ENCODE measurements around the gene GNMT. TPM values are rescaled to one million over a fixed set of nuclear protein-coding genes. Genes with fewer than 3 reads are reported as not detected.

Gene GNMT
- total and polyA plus RNA-seq, 4 donors, result 1.0 to 4.5 (median 2.2) TPM

- no peaks in the 10 kb centered on the region for H3K9me3 ChIP-seq (ENCODE audit: control insufficient read depth in 4 of 4, insufficient read depth in 3 of 4, low read length in 3 of 4)
- H3K4me1 ChIP-seq (ENCODE audit: control insufficient read depth in 5 of 5, insufficient read depth in 5 of 5, low read length in 5 of 5), result peaks cover 6 to 19% (median 10%) of the 10 kb centered on the region in 5 donors
- peak overlapping the region; percentile 92 for H3K4me3 ChIP-seq
- ATAC-seq (ENCODE audit: insufficient read depth, low FRiP score), result peak; percentile 4
- H3K9ac ChIP-seq (ENCODE audit: insufficient read depth in 1 of 2, low read length in 2 of 2), result peak overlapping the region; percentile 73 to 76
- TF ChIP-seq, protein P1, sequence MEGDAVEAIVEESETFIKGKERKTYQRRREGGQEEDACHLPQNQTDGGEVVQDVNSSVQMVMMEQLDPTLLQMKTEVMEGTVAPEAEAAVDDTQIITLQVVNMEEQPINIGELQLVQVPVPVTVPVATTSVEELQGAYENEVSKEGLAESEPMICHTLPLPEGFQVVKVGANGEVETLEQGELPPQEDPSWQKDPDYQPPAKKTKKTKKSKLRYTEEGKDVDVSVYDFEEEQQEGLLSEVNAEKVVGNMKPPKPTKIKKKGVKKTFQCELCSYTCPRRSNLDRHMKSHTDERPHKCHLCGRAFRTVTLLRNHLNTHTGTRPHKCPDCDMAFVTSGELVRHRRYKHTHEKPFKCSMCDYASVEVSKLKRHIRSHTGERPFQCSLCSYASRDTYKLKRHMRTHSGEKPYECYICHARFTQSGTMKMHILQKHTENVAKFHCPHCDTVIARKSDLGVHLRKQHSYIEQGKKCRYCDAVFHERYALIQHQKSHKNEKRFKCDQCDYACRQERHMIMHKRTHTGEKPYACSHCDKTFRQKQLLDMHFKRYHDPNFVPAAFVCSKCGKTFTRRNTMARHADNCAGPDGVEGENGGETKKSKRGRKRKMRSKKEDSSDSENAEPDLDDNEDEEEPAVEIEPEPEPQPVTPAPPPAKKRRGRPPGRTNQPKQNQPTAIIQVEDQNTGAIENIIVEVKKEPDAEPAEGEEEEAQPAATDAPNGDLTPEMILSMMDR (IDR thresholded peaks at IDR 0.05; ENCODE audit: control extremely low read depth, extremely low read depth), result no peak
- H3K27me3 ChIP-seq (ENCODE audit: control insufficient read depth in 3 of 3, insufficient read depth in 3 of 3, low read length in 2 of 3), result no peaks in the 10 kb centered on the region
- peaks cover 0 to 5% (median 1%) of the 10 kb centered on the region in 4 donors for H3K36me3 ChIP-seq (ENCODE audit: control insufficient read depth in 4 of 4, insufficient read depth in 4 of 4, low read length in 4 of 4)
- peak overlapping the region; percentile 85 to 95 for H3K27ac ChIP-seq (ENCODE audit: low read depth in 1 of 2, low read length in 1 of 2)
- peak; percentile 8 to 31 (median 10) for DNase-seq
- 0% methylated on average over 23 to 28 of the region's 28 CpGs for WGBS, 2 donors
Observed at GRCh38 chr6:42978487-42978838, 17.9 kb downstream of the GNMT start.

DNA sequence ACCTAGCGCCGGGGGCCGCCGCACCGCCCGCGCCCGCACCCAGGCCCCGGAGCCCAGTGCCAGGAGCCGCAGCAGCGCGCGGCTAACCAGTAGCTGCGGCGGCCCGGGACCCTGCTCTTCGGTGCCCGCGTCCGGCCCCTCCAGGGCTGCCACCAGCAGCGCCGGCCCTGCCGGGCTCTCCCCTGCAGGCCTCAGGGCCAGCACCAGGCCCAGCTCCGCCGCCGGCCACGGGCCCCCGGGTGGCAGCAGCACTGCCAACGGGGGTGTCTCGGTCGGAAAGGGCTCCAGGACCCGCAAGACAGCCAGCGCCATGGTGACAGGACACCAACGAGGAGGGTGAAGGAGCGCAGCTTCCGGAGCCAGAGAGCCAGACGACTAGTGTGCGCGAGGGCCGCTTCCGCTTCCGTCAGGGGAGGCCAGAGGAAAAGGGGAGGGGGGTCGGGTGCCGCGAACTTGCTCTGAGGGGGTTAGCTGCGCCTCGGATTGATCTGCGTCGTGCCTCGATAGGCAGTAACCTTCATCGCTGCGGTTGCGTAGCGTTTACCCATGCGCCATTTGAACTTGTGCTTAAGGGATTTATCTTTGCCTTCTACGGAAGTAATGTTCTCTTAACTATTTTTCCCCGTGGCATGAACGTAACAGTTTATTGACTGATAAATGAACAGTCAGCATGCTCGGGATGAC lies 18.4 kb downstream of the GNMT start, which contains the start of gene PEX6:
Gene PEX6, minus strand, starts transcription at position 343 of the 684 bp plus-strand sequence. Its CDS starts 31 bp downstream, at position 312.
- 0% methylated on average over 49 to 59 of the region's 59 CpGs for WGBS, 2 donors
- Histone ChIP-seq H3K4me3 (peak within 1 kb of the TSS; percentile 92), H3K9me3 (ENCODE audit: control insufficient read depth in 4 of 4, insufficient read depth in 3 of 4, low read length in 3 of 4) (no peaks in the 10 kb centered on the region), H3K9ac (ENCODE audit: insufficient read depth in 1 of 2, low read length in 2 of 2) (peak within 1 kb of the TSS; percentile 73 to 79), H3K36me3 (ENCODE audit: control insufficient read depth in 4 of 4, insufficient read depth in 4 of 4, low read length in 4 of 4) (peaks cover 0 to 2% (median 0%) of the 10 kb centered on the region in 4 donors), H3K4me1 (ENCODE audit: control insufficient read depth in 5 of 5, insufficient read depth in 5 of 5, low read length in 5 of 5) (peaks cover 6 to 24% (median 12%) of the 10 kb centered on the region in 5 donors), H3K27me3 (ENCODE audit: control insufficient read depth in 3 of 3, insufficient read depth in 3 of 3, low read length in 2 of 3) (no peaks in the 10 kb centered on the region), H3K27ac (ENCODE audit: low read depth in 1 of 2, low read length in 1 of 2) (peak within 1 kb of the TSS; percentile 85 to 95)
- peak; percentile 95 for ATAC-seq (ENCODE audit: insufficient read depth, low FRiP score)
- TF ChIP-seq, protein P1 (IDR thresholded peaks at IDR 0.05; ENCODE audit: control extremely low read depth, extremely low read depth), result no peak
- DNase-seq, result peak; percentile 90 to 93 (median 92)

- 37 to 41% methylated on average over 9 of the region's 9 CpGs for WGBS, 2 donors
- peaks cover 6 to 24% (median 12%) of the 10 kb centered on the region in 5 donors for H3K4me1 ChIP-seq (ENCODE audit: control insufficient read depth in 5 of 5, insufficient read depth in 5 of 5, low read length in 5 of 5)
- ATAC-seq (ENCODE audit: insufficient read depth, low FRiP score), result no peak
- peak overlapping the region; percentile 56 to 79 for H3K9ac ChIP-seq (ENCODE audit: insufficient read depth in 1 of 2, low read length in 2 of 2)
- TF ChIP-seq, protein P1 (IDR thresholded peaks at IDR 0.05; ENCODE audit: control extremely low read depth, extremely low read depth), result no peak
- H3K9me3 ChIP-seq (ENCODE audit: control insufficient read depth in 4 of 4, insufficient read depth in 3 of 4, low read length in 3 of 4), result no peaks in the 10 kb centered on the region
- H3K4me3 ChIP-seq, result peak overlapping the region; percentile 92
- no peaks in the 10 kb centered on the region for H3K27me3 ChIP-seq (ENCODE audit: control insufficient read depth in 3 of 3, insufficient read depth in 3 of 3, low read length in 2 of 3)
- H3K36me3 ChIP-seq (ENCODE audit: control insufficient read depth in 4 of 4, insufficient read depth in 4 of 4, low read length in 4 of 4), result peaks cover 0 to 2% (median 0%) of the 10 kb centered on the region in 4 donors
- peak in 1 of 3 donors; percentile 17 for DNase-seq
- H3K27ac ChIP-seq (ENCODE audit: low read depth in 1 of 2, low read length in 1 of 2), result peak overlapping the region; percentile 85 to 95
Observed at GRCh38 chr6:42979523-42980177, 19.1 kb downstream of the GNMT start.
